GM18867 (cell line): Measurements from ENCODE around the gene CADM2.
"Not testable (repeated sequence)": the region's sequence is repeated elsewhere in the genome, so short reads cannot be mapped to it uniquely, and the experiment has no call there.

Experiments used
- ATAC-seq: cut with Tn5 transposase; IDR thresholded peaks from one replicate; pipeline ENCODE4 v1.9.1; 2021; ENCODE audit warnings: mild to moderate bottlenecking, moderate library complexity; ENCODE audit not compliant: unreplicated experiment

CADM2 gene

DNA sequence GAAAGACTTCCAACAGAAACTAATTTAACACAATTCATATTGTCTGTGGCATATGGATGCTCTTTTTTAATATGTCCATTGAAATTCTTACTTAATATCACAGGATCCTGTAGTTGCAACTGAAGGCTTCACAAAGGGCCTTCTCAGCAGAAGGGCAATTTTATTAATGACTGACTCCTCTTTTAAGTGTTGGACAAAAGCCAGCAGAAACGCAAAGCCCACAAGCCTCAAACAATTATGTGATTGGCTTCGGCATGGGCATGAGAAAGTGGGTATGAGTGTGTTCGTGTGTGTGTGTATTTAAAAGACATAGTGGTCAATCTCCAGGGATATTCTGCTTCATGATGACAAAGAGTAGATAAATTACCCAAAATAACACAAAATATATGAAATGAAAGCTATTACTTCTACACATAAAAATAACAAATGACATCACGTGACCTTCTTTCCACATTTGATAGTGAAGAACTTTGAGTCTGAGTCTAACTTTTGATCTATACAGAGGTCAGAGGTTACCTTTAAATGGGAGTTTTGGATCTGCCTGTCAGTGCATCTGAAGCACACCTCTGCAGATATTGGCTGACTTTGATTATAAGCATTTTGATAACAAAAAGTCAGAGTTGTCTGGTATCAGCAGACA is 496.9 kb downstream of the CADM2 start:
- no peak for ATAC-seq

DNA sequence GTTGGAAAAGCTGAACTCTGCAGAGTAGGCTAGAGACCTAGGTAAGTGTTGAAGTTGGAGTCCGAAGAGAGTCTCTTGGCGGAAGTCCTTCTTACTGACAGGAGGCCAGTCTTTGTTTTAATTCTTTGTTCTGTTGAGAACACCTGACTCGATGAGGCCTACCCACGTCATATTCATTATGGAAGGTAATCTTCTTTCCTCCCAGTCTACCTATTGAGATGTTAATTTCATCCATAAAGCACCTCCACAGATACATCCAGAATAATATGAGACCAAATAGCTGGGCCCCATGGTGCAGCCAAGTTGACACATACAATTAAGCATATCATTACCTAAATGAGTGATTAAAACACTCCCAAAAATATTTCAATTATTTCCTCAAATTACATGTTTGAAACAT is 515.5 kb downstream of the CADM2 start:
- no peak for ATAC-seq

DNA sequence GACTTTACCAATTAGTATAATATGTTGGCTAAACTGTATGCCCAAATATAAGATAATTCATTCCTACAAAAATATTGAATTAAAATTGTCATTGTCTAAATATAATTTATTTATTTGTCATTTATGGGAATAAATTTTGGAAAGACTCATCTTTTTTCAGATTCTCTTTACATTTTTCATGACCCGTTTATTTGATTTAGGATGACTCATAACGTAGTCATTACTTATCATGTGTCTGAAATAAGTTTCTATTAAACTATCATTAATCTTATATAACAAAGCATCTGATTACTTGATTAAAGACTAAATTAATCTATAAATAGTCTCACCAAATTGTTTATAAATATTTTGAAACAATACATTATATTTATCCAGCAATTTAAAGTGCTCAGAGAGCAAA is 516.6 kb downstream of the CADM2 start:
- ATAC-seq = no peak

DNA sequence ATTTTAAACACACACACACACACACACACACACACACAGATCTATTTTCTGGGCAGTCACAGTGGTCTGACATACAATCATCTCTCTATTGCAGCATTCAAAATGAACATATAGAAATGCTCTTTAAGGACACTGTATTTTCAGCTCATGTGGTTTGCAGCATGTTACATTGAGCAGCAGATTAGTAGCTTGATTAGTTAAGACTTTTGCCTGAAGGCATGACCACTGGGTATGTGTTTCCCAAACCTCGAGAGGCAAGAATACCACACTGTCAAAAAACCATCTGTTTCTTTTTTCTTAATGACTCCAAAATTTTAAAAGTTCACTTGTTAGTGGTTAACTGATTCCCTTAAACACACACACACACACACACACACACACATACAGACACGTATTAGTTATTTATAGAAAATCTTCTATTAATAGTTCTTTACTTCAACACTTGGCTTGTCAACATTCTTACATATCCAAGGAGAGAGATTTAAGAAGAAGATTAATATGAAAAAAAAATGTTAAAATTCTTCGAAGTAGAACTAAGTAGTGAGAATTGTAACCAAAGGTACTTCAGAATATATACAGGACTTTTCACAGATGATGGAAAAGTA is 518.2 kb downstream of the CADM2 start:
- ATAC-seq = no peak

DNA sequence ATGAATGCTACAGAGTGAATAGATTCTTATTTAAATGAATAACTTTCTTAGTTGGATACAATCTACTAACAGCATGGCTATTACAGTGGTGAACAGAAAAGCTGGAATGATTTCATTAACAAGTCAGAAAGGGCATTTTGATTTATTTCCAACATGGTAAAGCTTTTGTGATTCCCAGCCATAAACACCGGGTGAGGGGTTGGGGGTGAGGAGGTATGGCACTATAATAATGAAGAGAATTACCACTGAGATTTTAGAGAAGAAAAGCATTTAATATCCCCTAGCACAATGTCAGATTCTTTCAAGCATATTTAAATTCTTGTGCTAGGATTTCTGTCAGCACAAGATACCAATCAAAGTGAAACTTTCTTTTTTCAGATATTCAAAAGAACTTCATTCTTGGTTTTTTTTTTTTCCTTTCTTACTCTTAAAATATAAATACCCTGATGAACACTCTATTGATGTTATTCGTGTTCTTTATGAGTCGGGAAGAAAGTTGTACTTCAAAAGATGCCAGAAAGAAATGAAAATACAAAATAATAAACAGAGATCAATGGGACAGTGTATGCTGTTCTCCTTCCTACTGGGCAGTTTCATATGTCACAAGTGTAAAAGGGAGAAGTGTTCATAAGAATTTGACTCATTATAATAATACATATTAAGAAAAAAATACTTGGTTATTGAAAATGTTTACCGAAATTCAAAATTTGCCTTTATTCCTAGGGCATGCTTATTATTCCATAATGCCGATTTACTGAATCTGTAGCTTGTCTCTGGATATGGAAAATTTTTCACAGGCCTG is 522.8 kb downstream of the CADM2 start:
- ATAC-seq = peak; percentile 70

DNA sequence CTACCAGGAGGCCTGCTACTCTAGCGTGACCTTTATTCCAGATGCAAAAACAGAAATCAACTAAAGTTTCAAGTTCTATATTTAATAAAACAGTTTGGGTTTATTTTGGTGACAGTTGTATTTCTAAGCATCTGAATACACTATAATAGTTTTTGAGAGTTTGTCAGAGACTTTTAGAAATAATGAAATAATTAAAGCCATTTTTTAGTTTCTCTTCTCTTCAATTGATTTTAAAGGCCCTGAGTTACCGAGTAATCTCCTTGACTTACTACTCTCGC is 523.4 kb downstream of the CADM2 start:
- ATAC-seq = peak; percentile 13

DNA sequence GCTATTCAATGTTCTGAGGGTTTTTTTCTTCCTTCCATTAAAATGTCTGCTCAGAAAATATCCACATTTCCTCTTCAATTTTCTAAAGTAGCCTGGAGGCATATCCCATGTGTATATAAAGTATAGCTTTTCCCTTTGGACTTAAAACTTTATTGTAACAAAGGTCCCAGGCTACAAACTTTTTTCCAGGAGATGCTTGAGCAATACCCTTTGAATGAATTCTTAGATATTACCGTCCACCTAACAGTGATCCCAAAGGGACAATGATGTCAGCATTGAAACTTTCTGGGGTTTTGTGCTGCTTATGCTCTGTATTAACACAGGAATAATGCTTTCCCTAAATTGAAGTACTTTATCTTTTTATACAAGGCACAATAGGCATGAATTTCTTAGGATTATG is 525.2 kb downstream of the CADM2 start:
- ATAC-seq = no peak

DNA sequence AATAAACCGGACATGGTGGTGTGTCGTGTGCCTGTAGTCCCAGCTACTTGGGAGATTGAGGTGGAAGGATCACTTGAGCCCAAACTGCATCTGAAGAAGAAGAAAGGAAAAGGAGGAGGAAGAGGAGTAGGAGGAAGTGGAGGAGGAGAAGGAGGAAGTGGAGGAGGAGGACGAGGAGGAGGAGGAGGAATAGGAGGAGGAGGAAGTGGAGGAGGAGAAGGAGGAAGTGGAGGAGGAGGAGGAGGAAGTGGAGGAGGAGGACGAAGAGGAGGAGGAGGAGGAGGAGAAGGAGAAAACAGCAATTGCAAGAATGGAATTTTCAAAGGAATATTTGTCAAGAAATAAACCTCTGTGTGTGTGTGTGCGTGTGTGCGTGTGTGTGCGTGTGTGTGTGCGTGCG is 528.6 kb downstream of the CADM2 start:
- ATAC-seq = no peak

DNA sequence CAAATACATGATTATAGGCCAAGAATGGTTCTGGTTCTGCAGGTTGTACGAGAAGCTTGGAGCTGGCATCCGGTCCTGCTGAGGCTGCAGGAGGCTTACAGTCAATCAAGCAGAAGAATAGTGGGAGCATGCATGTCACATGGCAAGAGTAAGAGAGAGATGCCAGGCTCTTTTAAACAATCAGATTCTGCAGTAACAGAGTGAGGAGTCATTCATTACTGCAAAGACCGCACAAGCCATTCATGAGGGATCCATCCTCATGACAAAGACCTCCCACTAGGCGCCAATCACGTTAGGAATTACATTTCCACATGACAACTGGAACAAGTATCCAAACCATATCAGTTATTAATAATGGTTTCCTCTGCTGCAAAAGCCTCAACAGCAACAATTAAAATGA is 536.8 kb downstream of the CADM2 start:
- ATAC-seq = no peak

DNA sequence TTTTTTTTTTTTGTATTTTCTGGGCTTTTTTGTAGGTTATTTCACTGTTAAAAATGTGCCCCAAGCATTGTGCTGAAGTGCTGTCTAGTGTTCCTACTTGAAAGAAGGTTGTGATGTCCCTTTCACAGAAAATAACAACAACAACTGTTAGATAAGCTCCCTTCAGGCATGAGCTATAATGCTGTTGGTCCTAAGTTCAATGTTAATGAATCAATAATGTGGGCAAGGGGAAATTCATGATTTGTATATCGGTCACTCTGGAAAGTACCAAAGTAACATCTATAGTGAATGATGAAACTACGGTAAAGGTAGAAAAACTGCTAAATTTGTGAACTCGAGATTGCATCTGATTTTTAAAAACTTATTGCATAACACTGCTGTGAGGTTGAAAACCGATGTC is 539.4 kb downstream of the CADM2 start:
- no peak for ATAC-seq

DNA sequence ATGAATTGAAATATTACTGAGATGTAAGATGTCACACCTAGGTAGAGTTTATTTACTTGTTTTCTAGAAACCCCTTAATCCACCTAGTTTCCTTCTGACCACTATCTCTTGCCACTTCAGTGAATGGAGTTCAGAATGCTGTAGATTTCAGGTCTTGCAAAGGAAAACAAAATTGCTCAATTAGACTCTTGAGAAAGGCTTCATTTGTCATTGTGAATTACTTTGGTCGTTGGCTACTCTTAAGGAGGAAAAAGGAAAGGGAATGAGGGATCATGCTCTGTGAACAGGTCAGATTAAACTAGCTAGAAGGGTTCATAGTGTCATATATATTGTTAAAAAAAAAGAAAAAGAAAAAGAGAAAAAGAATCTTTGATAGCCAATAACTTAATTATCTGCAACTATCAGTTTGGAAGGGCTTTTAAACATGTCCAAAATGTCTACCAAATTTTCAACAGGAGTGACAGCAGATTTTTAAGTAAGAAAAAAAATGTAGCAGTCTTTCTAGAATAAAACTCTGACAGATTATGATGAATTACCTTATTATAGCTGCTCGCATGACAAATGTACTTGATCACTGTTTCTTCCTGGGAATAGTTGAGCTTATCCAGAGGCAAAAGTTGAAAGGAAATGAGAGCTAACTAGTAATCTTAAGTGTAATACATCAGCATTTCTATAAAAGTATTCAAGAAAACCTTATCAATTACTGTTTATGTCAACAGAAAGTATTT is 543.5 kb downstream of the CADM2 start:
- no peak for ATAC-seq

DNA sequence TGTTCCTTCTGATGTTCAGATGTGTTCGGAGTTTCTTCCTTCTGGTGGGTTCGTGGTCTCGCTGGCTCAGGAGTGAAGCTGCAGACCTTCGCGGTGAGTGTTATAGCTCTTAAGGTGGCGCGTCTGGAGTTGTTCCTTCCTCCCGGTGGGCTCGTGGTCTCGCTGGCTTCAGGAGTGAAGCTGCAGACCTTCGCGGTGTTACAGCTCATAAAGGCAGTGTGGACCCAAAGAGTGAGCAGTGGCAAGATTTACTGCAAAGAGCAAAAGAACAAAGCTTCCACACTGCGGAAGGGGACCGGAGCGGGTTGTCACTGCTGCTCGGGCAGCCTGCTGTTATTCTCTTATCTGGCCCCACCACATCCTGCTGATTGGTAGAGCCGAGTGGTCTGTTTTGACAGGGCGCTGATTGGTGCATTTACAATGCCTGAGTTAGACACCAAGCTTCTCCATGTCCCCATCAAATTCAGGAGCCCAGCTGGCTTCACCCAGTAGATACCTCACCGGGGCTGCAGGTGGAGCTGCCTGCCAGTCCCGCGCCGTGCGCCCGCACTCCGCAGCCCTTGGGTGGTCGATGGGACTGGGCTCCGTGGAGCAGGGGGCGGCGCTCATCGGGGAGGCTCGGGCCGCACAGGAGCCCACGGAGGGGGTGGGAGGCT is 545.5 kb downstream of the CADM2 start:
- not testable (repeated sequence) for ATAC-seq

DNA sequence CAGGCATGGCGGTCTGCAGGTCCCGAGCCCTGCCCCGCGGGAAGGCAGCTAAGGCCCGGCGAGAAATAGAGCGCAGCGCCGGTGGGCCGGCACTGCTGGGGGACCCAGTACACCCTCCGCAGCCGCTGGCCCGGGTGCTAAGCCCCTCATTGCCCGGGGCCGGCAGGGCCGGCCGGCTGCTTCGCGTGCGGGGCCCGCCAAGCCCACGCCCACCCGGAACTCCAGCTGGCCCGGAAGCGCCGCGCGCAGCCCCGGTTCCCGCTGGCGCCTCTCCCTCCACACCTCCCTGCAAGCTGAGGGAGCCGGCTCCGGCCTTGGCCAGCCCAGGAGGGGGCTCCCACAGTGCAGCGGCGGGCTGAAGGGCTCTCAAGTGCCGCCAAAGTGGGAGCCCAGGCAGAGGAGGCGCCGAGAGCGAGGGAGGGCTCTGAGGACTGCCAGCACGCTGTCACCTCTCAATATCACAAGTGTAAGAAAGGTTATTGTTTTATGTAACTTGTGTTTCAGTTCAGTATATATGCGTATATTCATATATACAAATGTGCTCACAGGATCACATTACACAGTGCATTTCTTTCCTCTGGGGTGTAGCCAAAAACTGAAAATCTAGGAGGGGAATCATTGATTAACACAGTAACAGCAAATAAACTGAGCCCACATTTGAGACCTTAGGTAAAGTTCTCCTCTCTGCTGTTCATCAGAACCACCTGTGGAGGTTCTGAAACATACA is 546.2 kb downstream of the CADM2 start:
- not testable (repeated sequence) for ATAC-seq

DNA sequence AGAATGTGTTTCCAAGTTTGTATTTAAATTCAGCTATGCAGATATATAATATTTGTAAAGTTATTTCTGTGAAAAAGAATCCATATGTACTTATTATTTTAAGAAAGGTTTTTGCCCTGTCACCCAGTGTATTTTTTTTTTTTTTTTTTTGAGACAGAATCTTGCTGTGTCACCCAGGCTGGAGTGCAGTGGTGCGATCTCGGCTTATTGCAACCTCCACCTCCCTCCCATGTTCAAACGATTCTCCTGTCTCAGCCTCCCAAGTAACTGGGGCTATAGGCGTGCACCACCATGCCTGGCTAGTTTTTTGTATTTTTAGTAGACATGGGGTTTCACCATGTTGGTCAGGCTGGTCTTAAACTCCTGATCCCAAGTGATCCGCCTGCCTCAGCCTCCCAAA is 548.3 kb downstream of the CADM2 start:
- not testable (repeated sequence) for ATAC-seq

DNA sequence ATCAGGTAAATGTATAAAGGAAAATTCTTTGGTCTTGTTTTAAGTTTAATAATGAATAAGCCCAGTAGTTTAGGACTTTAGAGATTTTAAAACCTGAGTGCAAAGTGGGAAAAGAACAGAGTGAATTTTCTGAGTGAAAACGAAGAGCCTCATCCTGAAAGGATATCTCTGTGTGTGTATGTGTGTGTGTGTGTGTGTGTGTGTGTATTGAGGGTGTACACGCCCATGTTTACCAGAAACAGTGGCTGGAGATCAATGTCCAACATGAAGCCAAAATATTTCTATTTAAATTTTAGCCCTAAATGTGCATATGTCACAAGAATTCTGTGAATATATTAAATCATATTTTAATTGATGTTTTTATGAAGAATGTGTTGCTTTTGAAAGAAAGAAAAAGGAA is 549.9 kb downstream of the CADM2 start:
- no peak for ATAC-seq

DNA sequence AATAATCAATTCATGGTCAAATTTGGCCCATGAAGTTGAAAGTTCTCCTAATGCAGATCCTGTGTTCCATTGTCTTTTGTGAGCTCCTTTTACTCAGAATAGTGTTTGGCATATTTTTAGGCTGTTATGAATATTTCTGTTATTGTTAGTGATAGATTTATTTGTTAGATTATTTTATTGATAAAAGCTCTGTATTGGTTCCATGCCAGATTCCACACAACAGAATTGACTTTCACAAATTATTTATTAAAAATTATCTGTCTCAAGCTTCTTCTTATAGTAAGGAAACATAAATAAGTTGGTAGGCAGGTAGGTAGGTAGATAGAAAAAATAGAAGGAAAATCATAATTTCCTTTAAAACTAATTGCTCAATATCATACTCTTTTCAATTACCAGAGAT is 557.4 kb downstream of the CADM2 start:
- no peak for ATAC-seq

DNA sequence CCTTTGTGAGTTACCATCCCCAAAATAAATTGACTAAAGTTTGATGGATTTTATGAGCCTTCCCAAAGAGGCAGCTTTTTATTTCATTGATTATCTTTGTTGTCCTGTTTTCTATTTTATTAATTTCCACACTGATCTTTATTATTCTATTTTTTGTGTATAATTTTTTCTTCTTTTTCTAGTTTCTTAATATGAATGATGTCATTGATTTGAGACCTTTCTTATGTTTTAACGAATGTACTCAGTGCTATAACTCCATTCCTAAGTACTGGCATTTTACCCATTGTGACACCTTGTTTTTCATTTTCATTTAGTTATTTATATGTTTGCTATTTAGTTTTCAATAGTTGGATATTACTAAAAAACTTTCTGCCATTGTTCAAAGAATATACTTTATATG is 565.3 kb downstream of the CADM2 start:
- no peak for ATAC-seq

DNA sequence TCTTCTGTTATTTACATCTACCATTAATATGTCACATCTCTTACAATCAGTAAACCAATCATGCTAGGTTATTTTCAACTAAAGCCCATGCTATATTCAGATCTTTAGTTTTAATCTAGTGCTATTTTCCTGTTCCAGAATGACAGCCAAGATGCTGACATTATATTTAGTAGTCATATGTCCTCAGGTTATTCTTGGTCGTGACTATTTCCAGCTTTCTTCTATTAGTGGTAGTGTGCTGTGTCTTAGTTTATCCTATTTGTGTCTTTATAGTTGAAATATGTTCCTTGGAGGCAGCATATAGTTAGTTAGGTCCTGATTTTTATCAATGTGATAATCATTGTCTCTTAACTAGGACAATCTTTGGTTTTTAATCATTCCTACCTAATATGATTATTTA is 566.5 kb downstream of the CADM2 start:
- no peak for ATAC-seq

DNA sequence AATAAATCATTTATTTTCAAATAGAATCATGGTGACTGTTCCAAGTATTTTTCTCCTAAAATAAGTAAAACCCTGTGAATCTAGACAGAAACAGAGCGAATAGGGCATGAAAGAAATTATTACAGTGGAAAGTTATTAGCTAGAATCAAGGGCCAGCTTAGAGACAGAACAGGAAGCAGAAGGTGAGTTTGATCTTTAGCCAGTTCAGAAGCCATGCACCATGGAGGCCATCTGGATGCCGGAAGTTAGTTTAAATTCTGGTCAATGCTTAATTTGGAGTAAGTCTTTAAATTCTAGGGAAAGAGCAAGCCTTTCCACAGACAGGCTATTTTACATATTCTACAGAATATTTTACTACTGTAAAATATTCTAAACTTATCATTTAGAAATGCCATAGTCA is 574.8 kb downstream of the CADM2 start:
- no peak for ATAC-seq

DNA sequence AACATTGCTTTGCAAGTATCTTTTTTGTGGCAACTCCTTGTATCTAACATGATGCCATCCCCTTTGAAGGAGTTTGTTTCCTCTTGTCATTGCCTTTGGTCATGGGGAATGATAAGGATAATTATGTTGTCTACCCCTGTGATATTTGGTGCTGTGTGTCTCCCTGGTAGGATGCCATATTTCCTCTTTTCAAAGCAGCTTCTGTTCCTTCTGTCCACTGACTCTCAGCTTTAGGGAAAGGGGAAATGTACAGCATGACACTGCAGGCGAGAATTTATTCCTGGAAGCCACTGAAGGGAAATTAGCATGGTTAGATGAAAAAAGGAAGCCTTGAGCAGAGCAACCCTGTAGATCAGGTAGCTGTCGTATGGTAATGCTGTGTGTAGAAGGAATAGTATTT is 576.7 kb downstream of the CADM2 start:
- ATAC-seq = no peak

DNA sequence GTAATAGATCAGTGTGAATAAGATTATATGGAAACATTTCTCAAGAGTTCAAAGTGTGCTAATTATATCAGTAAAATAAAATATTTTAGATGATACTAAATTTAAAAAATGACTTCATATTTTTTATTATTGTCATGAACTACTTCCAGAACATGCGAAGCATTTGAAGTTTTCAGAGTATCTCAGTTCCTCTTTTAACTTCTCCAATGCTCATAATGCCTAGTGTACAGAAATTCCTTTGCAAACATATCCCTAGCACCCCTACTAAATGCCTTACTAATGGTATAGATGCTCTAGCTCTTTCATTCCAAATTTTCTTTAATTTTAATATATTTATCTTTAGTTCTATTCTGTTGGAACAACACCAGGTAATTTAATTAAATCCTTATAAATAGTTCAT is 580.4 kb downstream of the CADM2 start:
- ATAC-seq = no peak
